ENCODE results near the gene RAB27A.

The RAB27A gene

DNA sequence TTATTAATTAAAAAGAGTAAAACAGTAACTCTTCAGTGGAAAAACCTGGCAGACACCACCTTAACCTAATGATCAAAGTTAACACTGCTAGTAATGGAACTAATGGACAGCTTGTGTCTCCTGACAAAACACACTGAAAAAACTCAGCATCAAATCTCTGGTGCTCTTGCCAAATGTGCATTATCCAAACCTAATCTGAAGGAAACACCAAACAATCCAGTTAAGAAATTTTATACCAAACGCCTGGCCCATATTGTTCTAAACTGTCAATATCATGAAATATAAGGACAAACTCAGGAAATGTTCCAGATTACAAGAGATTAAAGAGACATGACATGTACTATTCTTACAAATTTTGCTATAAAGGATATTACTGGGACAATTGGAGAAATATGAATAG, 103.3 kb downstream of the RAB27A start:
- FAIRE-seq (no peak), DNase-seq (ENCODE audit: insufficient read length, low spot score) (no peak)
- no peak for TF ChIP-seq PAX5 (IDR thresholded peaks at IDR 0.05; ENCODE audit: insufficient read depth, low read length, severe bottlenecking)
- no peak for TF ChIP-seq TAF1 (IDR thresholded peaks at IDR 0.05; ENCODE audit: low read depth, low read length)
- TF ChIP-seq POLR2A (IDR thresholded peaks at IDR 0.05; ENCODE audit: low read depth, low read length) = no peak
- TF ChIP-seq POLR2AphosphoS5 (IDR thresholded peaks at IDR 0.05; ENCODE audit: low read depth, low read length) = no peak
- TF ChIP-seq POU2F2 (IDR thresholded peaks at IDR 0.05; ENCODE audit: low read depth, low read length) = no peak
- no peak for TF ChIP-seq SPI1 (IDR thresholded peaks at IDR 0.05; ENCODE audit: low read depth, low read length)

DNA sequence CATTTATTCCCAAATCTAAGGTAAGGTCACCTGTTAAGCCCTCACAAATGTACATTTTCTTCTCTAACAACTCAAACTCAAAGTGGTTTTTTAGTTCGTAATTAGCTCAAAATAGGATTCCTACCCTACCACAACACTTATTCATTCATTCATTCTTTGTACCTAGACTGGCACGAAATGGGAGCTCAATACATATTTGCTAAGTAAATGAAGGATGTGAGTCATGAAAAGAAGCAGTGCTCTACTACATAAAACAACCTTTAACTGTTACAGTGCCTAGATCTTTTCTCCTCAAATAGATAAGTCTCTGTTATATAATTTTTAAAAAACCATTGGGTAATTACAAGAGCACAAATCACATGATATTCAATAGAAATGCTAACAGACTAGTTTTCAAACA, 105.9 kb downstream of the RAB27A start:
- FAIRE-seq (no peak), DNase-seq (ENCODE audit: insufficient read length, low spot score) (no peak)
- TF ChIP-seq POLR2AphosphoS5 (IDR thresholded peaks at IDR 0.05; ENCODE audit: low read depth, low read length) (no peak), SPI1 (IDR thresholded peaks at IDR 0.05; ENCODE audit: low read depth, low read length) (no peak), PAX5 (IDR thresholded peaks at IDR 0.05; ENCODE audit: insufficient read depth, low read length, severe bottlenecking) (no peak), POLR2A (IDR thresholded peaks at IDR 0.05; ENCODE audit: low read depth, low read length) (no peak), TAF1 (IDR thresholded peaks at IDR 0.05; ENCODE audit: low read depth, low read length) (no peak), POU2F2 (IDR thresholded peaks at IDR 0.05; ENCODE audit: low read depth, low read length) (no peak)

DNA sequence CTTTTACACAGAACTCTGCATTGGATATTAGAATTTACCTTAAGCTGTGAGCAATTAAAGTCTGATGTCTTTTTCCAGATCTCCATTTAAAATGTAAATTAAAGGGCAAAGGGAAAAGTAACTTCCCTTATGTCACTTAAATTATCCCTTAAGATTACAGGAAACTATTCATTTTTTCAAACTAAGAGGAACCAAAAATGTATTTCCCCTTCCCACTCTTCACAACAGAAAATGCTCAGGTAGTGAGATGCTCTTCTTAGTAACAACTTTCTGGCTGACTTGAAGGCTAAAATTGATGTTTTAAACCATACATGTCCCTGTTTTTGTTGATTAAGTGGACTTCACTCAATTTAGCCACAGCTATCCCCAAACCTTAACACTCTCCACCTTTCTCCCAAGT, 110.5 kb downstream of the RAB27A start:
- DNase-seq (ENCODE audit: insufficient read length, low spot score) (no peak), FAIRE-seq (no peak)
- no peak for TF ChIP-seq PAX5 (IDR thresholded peaks at IDR 0.05; ENCODE audit: insufficient read depth, low read length, severe bottlenecking)
- no peak for TF ChIP-seq POLR2AphosphoS5 (IDR thresholded peaks at IDR 0.05; ENCODE audit: low read depth, low read length)
- no peak for TF ChIP-seq TAF1 (IDR thresholded peaks at IDR 0.05; ENCODE audit: low read depth, low read length)
- TF ChIP-seq SPI1 (IDR thresholded peaks at IDR 0.05; ENCODE audit: low read depth, low read length) = no peak
- no peak for TF ChIP-seq POLR2A (IDR thresholded peaks at IDR 0.05; ENCODE audit: low read depth, low read length)
- no peak for TF ChIP-seq POU2F2 (IDR thresholded peaks at IDR 0.05; ENCODE audit: low read depth, low read length)

DNA sequence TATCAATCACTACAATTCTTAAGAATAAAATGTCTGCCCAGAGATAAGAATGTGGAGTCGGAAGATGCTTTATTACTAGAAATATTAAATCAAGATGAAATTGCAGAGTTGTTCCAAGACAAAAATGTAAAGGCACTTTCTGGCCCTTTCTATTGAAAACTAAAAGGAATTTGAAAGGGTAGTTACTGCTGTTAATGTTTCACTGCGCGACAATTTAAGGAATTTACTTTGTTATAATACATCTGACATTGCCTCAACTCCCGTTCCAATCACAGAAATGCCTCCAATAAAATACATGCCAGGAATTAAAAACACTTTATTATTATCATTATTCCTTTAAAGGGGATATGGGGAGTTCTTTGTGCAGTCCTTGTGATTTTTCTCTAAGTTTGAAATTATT, 119.3 kb downstream of the RAB27A start:
- no peak for DNase-seq (ENCODE audit: insufficient read length, low spot score)
- no peak for FAIRE-seq
- TF ChIP-seq POLR2A (IDR thresholded peaks at IDR 0.05; ENCODE audit: low read depth, low read length) = no peak
- TF ChIP-seq PAX5 (IDR thresholded peaks at IDR 0.05; ENCODE audit: insufficient read depth, low read length, severe bottlenecking) = no peak
- TF ChIP-seq TAF1 (IDR thresholded peaks at IDR 0.05; ENCODE audit: low read depth, low read length) = no peak
- TF ChIP-seq SPI1 (IDR thresholded peaks at IDR 0.05; ENCODE audit: low read depth, low read length) = no peak
- no peak for TF ChIP-seq POU2F2 (IDR thresholded peaks at IDR 0.05; ENCODE audit: low read depth, low read length)
- no peak for TF ChIP-seq POLR2AphosphoS5 (IDR thresholded peaks at IDR 0.05; ENCODE audit: low read depth, low read length)

DNA sequence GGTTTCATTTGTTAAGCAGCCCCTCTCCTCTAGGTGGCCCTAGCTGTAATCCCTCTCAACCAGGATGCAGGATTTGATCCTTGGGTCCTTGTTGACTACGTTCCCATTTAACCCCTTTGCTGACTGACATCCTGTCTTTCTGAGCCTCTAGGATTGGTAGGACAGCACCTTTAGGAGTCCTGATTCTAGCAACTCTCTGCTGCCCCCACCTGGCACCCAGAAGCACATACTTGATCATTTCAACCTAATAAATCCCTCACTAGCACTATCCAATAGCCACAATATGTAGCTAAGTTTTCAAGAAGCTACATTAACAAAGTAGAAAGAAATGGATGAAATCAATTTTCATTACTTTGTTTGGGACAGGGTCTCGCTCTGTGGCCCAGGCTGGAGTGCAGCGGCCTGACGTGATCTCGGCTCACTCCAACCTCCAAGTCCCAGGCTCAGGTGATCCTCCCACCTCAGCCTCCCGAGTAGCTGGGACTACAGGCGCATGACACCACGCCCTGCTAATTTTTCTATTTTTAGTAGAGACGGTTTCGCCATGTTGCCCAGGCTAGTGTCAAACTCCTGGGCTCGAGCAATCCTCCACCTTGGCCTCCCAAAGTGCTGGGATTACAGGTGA, 121.2 kb downstream of the RAB27A start:
- FAIRE-seq (peak; percentile 84), DNase-seq (ENCODE audit: insufficient read length, low spot score) (peak; percentile 38)
- TF ChIP-seq TAF1 (IDR thresholded peaks at IDR 0.05; ENCODE audit: low read depth, low read length) = no peak
- TF ChIP-seq SPI1 (IDR thresholded peaks at IDR 0.05; ENCODE audit: low read depth, low read length) = no peak
- TF ChIP-seq POU2F2 (IDR thresholded peaks at IDR 0.05; ENCODE audit: low read depth, low read length) = no peak
- TF ChIP-seq POLR2AphosphoS5 (IDR thresholded peaks at IDR 0.05; ENCODE audit: low read depth, low read length) = no peak
- no peak for TF ChIP-seq POLR2A (IDR thresholded peaks at IDR 0.05; ENCODE audit: low read depth, low read length)
- no peak for TF ChIP-seq PAX5 (IDR thresholded peaks at IDR 0.05; ENCODE audit: insufficient read depth, low read length, severe bottlenecking)

DNA sequence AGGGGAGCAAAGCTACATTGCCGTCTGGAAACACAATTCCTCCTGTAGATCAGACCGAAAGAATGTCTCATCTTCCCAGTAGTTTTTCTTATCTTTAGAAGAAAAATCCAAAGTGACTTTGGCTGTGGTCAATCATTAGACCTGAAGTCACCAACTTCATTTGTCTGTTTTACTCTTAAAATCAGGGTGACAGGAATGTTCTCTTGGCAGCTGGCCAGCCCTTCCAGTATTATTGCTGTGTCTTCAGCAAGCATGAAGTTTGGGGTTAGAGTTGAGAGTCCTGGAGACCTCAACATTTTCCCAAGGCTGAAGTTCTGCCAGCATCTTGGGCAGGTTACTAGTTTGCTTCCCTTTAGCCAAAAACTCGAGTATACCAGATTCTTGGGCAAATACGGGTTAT, 125.3 kb downstream of the RAB27A start:
- no peak for DNase-seq (ENCODE audit: insufficient read length, low spot score)
- no peak for TF ChIP-seq POLR2A (IDR thresholded peaks at IDR 0.05; ENCODE audit: low read depth, low read length)
- TF ChIP-seq TAF1 (IDR thresholded peaks at IDR 0.05; ENCODE audit: low read depth, low read length) = no peak
- no peak for TF ChIP-seq PAX5 (IDR thresholded peaks at IDR 0.05; ENCODE audit: insufficient read depth, low read length, severe bottlenecking)
- no peak for TF ChIP-seq POU2F2 (IDR thresholded peaks at IDR 0.05; ENCODE audit: low read depth, low read length)
- no peak for TF ChIP-seq POLR2AphosphoS5 (IDR thresholded peaks at IDR 0.05; ENCODE audit: low read depth, low read length)
- TF ChIP-seq SPI1 (IDR thresholded peaks at IDR 0.05; ENCODE audit: low read depth, low read length) = no peak
- no peak for FAIRE-seq

Measured in GM12891 (cell line).